ENCODE results near the gene BCKDHA. TPM values are rescaled to one million over a fixed set of nuclear protein-coding genes. Genes with fewer than 3 reads are reported as not detected.

Gene BCKDHA
- total RNA-seq, 2 donors from 2014 or later, result 69.0 to 72.5 TPM

GRCh38 chr19:41412953-41413352, 15.3 kb downstream of the BCKDHA start:
- no peak for DNase-seq (ENCODE audit: low spot score)
- no peaks in the 10 kb centered on the region for H3K27me3 ChIP-seq (replicated peaks; ENCODE audit: insufficient read depth)
- no peak overlapping the region for H3K27ac ChIP-seq
- H3K4me3 ChIP-seq, result no peak overlapping the region
- H3K4me1 ChIP-seq (replicated peaks), result peaks cover 10% of the 10 kb centered on the region
- 96% methylated on average over 5 of the region's 5 CpGs for WGBS
- H3K36me3 ChIP-seq, result peaks cover 3 to 6% of the 10 kb centered on the region in 2 donors
- TF ChIP-seq CTCF (IDR thresholded peaks at IDR 0.05) (no peak), POLR2A (IDR thresholded peaks at IDR 0.05) (no peak), POLR2AphosphoS5 (IDR thresholded peaks at IDR 0.05) (no peak)
- intact Hi-C loops (cut with DNase I), result no loop called here
- H3K9me3 ChIP-seq, result no peaks in the 10 kb centered on the region

GRCh38 chr19:41413947-41414346, 16.3 kb downstream of the BCKDHA start:
- intact Hi-C loops (cut with DNase I), result no loop called here
- no peak overlapping the region for H3K27ac ChIP-seq
- DNase-seq (ENCODE audit: low spot score), result no peak
- no peak for TF ChIP-seq POLR2AphosphoS5 (IDR thresholded peaks at IDR 0.05)
- TF ChIP-seq POLR2A (IDR thresholded peaks at IDR 0.05), result no peak
- no peak for TF ChIP-seq CTCF (IDR thresholded peaks at IDR 0.05)
- H3K9me3 ChIP-seq, result no peaks in the 10 kb centered on the region
- H3K4me1 ChIP-seq (replicated peaks), result peaks cover 10% of the 10 kb centered on the region
- no peak overlapping the region for H3K4me3 ChIP-seq
- H3K36me3 ChIP-seq, result peaks cover 3 to 6% of the 10 kb centered on the region in 2 donors
- no peaks in the 10 kb centered on the region for H3K27me3 ChIP-seq (replicated peaks; ENCODE audit: insufficient read depth)
- 89% methylated on average over 10 of the region's 10 CpGs for WGBS

- no peaks in the 10 kb centered on the region for H3K9me3 ChIP-seq
- intact Hi-C loops (cut with DNase I), result no loop called here
- peaks cover 10% of the 10 kb centered on the region for H3K4me1 ChIP-seq (replicated peaks)
- DNase-seq (ENCODE audit: low spot score), result no peak
- H3K27me3 ChIP-seq (replicated peaks; ENCODE audit: insufficient read depth), result no peaks in the 10 kb centered on the region
- no peak overlapping the region for H3K4me3 ChIP-seq
- no peak overlapping the region for H3K27ac ChIP-seq
- WGBS, result 91% methylated on average over 9 of the region's 9 CpGs
- H3K36me3 ChIP-seq, result peaks cover 6% of the 10 kb centered on the region in 2 donors
- TF ChIP-seq POLR2A (IDR thresholded peaks at IDR 0.05) (no peak), POLR2AphosphoS5 (IDR thresholded peaks at IDR 0.05) (no peak), CTCF (IDR thresholded peaks at IDR 0.05) (no peak)
These were observed 16.8 kb downstream of the BCKDHA start for GRCh38 chr19:41414461-41414860.

- H3K4me1 ChIP-seq (replicated peaks), result peaks cover 5% of the 10 kb centered on the region
- no peak for DNase-seq (ENCODE audit: low spot score)
- no peak overlapping the region for H3K4me3 ChIP-seq
- H3K27me3 ChIP-seq (replicated peaks; ENCODE audit: insufficient read depth), result no peaks in the 10 kb centered on the region
- intact Hi-C loops (cut with DNase I), result no loop called here
- 88% methylated on average over 8 of the region's 9 CpGs for WGBS
- TF ChIP-seq POLR2AphosphoS5 (IDR thresholded peaks at IDR 0.05) (no peak), POLR2A (IDR thresholded peaks at IDR 0.05) (no peak), CTCF (IDR thresholded peaks at IDR 0.05) (no peak)
- no peak overlapping the region for H3K27ac ChIP-seq
- H3K36me3 ChIP-seq, result peaks cover 6 to 11% of the 10 kb centered on the region in 2 donors
- H3K9me3 ChIP-seq, result no peaks in the 10 kb centered on the region
These were observed 17.5 kb downstream of the BCKDHA start for GRCh38 chr19:41415154-41415571.

- H3K9me3 ChIP-seq, result no peaks in the 10 kb centered on the region
- H3K27me3 ChIP-seq (replicated peaks; ENCODE audit: insufficient read depth), result no peaks in the 10 kb centered on the region
- no peak for DNase-seq (ENCODE audit: low spot score)
- intact Hi-C loops (cut with DNase I), result no loop called here
- H3K27ac ChIP-seq, result no peak overlapping the region
- no peak overlapping the region for H3K4me3 ChIP-seq
- TF ChIP-seq POLR2AphosphoS5 (IDR thresholded peaks at IDR 0.05), result no peak
- WGBS, result 82% methylated on average over 12 of the region's 12 CpGs
- peaks cover 5% of the 10 kb centered on the region for H3K4me1 ChIP-seq (replicated peaks)
- H3K36me3 ChIP-seq, result peaks cover 6 to 8% of the 10 kb centered on the region in 2 donors
These were observed 18.6 kb downstream of the BCKDHA start for GRCh38 chr19:41416194-41416674.

Data from prostate gland (tissue), 2 donors.